Uterus (tissue), 4 donors: ENCODE results near the gene BDH2. TPM values are rescaled to one million over a fixed set of nuclear protein-coding genes. Genes with fewer than 3 reads are reported as not detected.

Source experiments
- DNase-seq, 2 donors: peaks; one replicate each; pipeline ENCODE4 v3.0.0-alpha.2; 2019 to 2020
- H3K27ac ChIP-seq, 2 donors: fragments of 200-600 bp; sonication (generic); 1 replicate in 1 of 2; 2 replicates in 1 of 2; pipeline ENCODE4 v1.5.1; 2016 to 2018
- H3K27me3 ChIP-seq, 2 donors: fragments of 200-600 bp; sonication (generic); one replicate each; pipeline ENCODE4 v1.5.1; 2018 to 2019; ENCODE audit warnings: control low read depth in 1 of 2
- H3K36me3 ChIP-seq, 2 donors: fragments of 200-600 bp; sonication (generic); one replicate each; pipeline ENCODE4 v1.5.1; 2019; ENCODE audit warnings: control low read depth in 1 of 2
- H3K4me1 ChIP-seq, 2 donors: fragments of 200-600 bp; sonication (generic); one replicate each; pipeline ENCODE4 v1.5.1; 2018 to 2019; ENCODE audit warnings: control low read depth in 1 of 2
- H3K4me3 ChIP-seq, 2 donors: fragments of 200-600 bp; sonication (generic); 1 replicate in 1 of 2; 2 replicates in 1 of 2; pipeline ENCODE4 v1.5.1; 2018 to 2019; ENCODE audit warnings: mild to moderate bottlenecking in 1 of 2
- H3K9me3 ChIP-seq, 2 donors: fragments of 200-600 bp; sonication (generic); one replicate each; pipeline ENCODE4 v1.5.1; 2019; ENCODE audit warnings: control low read depth in 1 of 2
- POLR2A ChIP-seq, 2 donors: fragments of 450-650 bp; IDR thresholded peaks; one replicate each; pipeline ENCODE4 v1.6.1; 2016; ENCODE audit warnings: antibody characterized with exemption in 2 of 2, mild to moderate bottlenecking in 1 of 2, moderate library complexity in 1 of 2
- intact Hi-C: fragments of 100-400 bp; cut with DNase I; formaldehyde crosslinking; loops from one replicate; pipeline ENCODE4 v1.15.1; 2023; ENCODE audit warnings: low total_unique reads
- total RNA-seq, 4 donors: library from RNA; depleted of rRNA in 3 of 4; stranded (reverse); fragments of >200 nt in 3 of 4; gene quantifications; one replicate each; pipeline versions ENCODE4 v1.1.0 to v1.2.4, GENCODE V29; 2014 to 2023
- TF ChIP-seq, protein P1 (sequence below), 4 experiments: fragments of 200-600 bp in 2 of 4; fragments of 450-650 bp in 2 of 4; sonication (generic) in 2 of 4; IDR thresholded peaks; one replicate each; pipeline ENCODE4 v1.5.1; 2016 to 2019; ENCODE audit warnings: antibody characterized with exemption in 4 of 4, mild to moderate bottlenecking in 2 of 4, moderate library complexity in 1 of 4
- donor health status: DM: yes; HTN: yes; CAD: no.

The BDH2 gene
- total RNA-seq, 4 donors from 2014 or later: 39.7 to 96.7 (median 78.1) TPM

GRCh38 chr4:103097112-103097511, 2.5 kb downstream of the BDH2 start:
- Histone ChIP-seq H3K4me1 (no peaks in the 10 kb centered on the region), H3K27ac (no peak overlapping the region), H3K4me3 (no peak overlapping the region), H3K9me3 (no peaks in the 10 kb centered on the region), H3K27me3 (no peaks in the 10 kb centered on the region), H3K36me3 (no peaks in the 10 kb centered on the region)
- intact Hi-C loops: loop anchor here (10.0 kb wide), 1 partner anchor 82 kb away; the partner anchor contains the start of gene SLC9B1
- TF ChIP-seq, protein P1, sequence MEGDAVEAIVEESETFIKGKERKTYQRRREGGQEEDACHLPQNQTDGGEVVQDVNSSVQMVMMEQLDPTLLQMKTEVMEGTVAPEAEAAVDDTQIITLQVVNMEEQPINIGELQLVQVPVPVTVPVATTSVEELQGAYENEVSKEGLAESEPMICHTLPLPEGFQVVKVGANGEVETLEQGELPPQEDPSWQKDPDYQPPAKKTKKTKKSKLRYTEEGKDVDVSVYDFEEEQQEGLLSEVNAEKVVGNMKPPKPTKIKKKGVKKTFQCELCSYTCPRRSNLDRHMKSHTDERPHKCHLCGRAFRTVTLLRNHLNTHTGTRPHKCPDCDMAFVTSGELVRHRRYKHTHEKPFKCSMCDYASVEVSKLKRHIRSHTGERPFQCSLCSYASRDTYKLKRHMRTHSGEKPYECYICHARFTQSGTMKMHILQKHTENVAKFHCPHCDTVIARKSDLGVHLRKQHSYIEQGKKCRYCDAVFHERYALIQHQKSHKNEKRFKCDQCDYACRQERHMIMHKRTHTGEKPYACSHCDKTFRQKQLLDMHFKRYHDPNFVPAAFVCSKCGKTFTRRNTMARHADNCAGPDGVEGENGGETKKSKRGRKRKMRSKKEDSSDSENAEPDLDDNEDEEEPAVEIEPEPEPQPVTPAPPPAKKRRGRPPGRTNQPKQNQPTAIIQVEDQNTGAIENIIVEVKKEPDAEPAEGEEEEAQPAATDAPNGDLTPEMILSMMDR (IDR thresholded peaks at IDR 0.05): no peak
- DNase-seq: no peak

DNA sequence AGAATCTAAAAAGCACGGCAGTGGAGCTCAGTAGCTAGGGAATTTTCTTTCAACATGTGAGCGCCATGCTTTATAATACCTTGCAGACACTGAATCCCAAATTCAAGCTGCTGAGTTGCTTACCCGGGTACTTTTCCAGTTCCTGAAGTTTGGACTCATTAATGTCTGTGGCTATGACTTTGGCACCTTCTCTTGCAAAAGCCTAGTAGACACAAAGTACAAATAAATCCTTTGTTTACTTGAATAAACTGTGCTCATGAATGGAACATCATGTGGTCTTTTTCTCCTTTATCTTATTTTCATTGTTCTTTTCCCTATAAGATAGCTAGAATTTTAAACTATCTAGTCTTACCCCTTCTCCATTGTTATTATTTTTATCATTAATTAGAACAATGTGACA, 4.6 kb downstream of the BDH2 start:
- Histone ChIP-seq H3K27me3 (no peaks in the 10 kb centered on the region), H3K36me3 (no peaks in the 10 kb centered on the region), H3K9me3 (no peaks in the 10 kb centered on the region), H3K4me1 (no peaks in the 10 kb centered on the region), H3K4me3 (no peak overlapping the region), H3K27ac (no peak overlapping the region)
- DNase-seq: no peak
- intact Hi-C loops: loop anchor here (10.0 kb wide), 1 partner anchor 80 kb away; the partner anchor contains the start of gene SLC9B1
- TF ChIP-seq, protein P1 (IDR thresholded peaks at IDR 0.05): no peak
- TF ChIP-seq POLR2A (IDR thresholded peaks at IDR 0.05): no peak

DNA sequence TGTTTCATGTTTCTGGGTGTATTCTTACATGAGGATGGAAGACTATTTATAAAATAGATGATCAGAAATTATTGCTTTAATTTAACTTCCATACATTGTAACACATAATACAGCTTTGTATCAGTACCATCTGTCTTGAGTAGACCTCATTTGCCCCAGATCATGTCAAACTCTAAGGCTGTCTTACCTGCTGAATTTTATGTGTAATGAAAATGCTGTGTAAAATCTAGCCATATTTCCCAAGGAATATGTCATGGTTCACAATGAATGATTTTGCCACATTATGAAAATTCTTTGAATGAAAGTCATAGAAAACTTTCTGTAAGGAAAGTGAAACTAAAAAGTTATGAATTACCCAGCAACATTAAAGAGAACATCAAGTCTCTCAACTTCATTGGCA, 7.4 kb downstream of the BDH2 start:
- H3K4me1 ChIP-seq: no peaks in the 10 kb centered on the region
- no peaks in the 10 kb centered on the region for H3K27me3 ChIP-seq
- no peak overlapping the region for H3K4me3 ChIP-seq
- TF ChIP-seq, protein P1 (IDR thresholded peaks at IDR 0.05): no peak
- no peaks in the 10 kb centered on the region for H3K9me3 ChIP-seq
- no peaks in the 10 kb centered on the region for H3K36me3 ChIP-seq
- intact Hi-C loops: loop anchor here (10.0 kb wide), 1 partner anchor 77 kb away; the partner anchor contains the start of gene SLC9B1
- H3K27ac ChIP-seq: no peak overlapping the region
- no peak for DNase-seq

GRCh38 chr4:103091601-103092223, 7.9 kb downstream of the BDH2 start:
- Histone ChIP-seq H3K27ac (no peak overlapping the region), H3K9me3 (no peaks in the 10 kb centered on the region), H3K27me3 (no peaks in the 10 kb centered on the region), H3K36me3 (no peaks in the 10 kb centered on the region), H3K4me3 (no peak overlapping the region), H3K4me1 (no peaks in the 10 kb centered on the region)
- TF ChIP-seq, protein P1 (IDR thresholded peaks at IDR 0.05): peak in 3 of 4 experiments; percentile 31 to 54 (median 48)
- TF ChIP-seq POLR2A (IDR thresholded peaks at IDR 0.05): no peak
- peak in 1 of 2 donors; percentile 22 for DNase-seq
- intact Hi-C loops: loop anchor here (10.0 kb wide), 1 partner anchor 77 kb away; the partner anchor contains the start of gene SLC9B1

GRCh38 chr4:103089481-103089880, 10.2 kb downstream of the BDH2 start:
- Histone ChIP-seq H3K27me3 (no peaks in the 10 kb centered on the region), H3K4me1 (no peaks in the 10 kb centered on the region), H3K36me3 (no peaks in the 10 kb centered on the region), H3K27ac (no peak overlapping the region), H3K4me3 (no peak overlapping the region), H3K9me3 (no peaks in the 10 kb centered on the region)
- no peak for TF ChIP-seq POLR2A (IDR thresholded peaks at IDR 0.05)
- TF ChIP-seq, protein P1 (IDR thresholded peaks at IDR 0.05): no peak
- intact Hi-C loops: no loop called here
- no peak for DNase-seq
